ENCODE data around the gene NUBPL.

Gene NUBPL

GRCh38 chr14:31894351-31894750 is 333.1 kb downstream of the NUBPL start:
- TF ChIP-seq, protein P1, sequence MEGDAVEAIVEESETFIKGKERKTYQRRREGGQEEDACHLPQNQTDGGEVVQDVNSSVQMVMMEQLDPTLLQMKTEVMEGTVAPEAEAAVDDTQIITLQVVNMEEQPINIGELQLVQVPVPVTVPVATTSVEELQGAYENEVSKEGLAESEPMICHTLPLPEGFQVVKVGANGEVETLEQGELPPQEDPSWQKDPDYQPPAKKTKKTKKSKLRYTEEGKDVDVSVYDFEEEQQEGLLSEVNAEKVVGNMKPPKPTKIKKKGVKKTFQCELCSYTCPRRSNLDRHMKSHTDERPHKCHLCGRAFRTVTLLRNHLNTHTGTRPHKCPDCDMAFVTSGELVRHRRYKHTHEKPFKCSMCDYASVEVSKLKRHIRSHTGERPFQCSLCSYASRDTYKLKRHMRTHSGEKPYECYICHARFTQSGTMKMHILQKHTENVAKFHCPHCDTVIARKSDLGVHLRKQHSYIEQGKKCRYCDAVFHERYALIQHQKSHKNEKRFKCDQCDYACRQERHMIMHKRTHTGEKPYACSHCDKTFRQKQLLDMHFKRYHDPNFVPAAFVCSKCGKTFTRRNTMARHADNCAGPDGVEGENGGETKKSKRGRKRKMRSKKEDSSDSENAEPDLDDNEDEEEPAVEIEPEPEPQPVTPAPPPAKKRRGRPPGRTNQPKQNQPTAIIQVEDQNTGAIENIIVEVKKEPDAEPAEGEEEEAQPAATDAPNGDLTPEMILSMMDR (IDR thresholded peaks at IDR 0.05; ENCODE audit: low read depth, low read length), result no peak
- no peak overlapping the region for H3K4me3 ChIP-seq (ENCODE audit: low read depth, low read length)

- TF ChIP-seq, protein P1 (IDR thresholded peaks at IDR 0.05; ENCODE audit: low read depth, low read length), result no peak
- H3K4me3 ChIP-seq (ENCODE audit: low read depth, low read length), result no peak overlapping the region
These were observed 334.0 kb downstream of the NUBPL start for GRCh38 chr14:31895206-31895605.

GRCh38 chr14:31895646-31896045 is 334.4 kb downstream of the NUBPL start:
- H3K4me3 ChIP-seq (ENCODE audit: low read depth, low read length), result no peak overlapping the region
- TF ChIP-seq, protein P1 (IDR thresholded peaks at IDR 0.05; ENCODE audit: low read depth, low read length), result no peak

DNA sequence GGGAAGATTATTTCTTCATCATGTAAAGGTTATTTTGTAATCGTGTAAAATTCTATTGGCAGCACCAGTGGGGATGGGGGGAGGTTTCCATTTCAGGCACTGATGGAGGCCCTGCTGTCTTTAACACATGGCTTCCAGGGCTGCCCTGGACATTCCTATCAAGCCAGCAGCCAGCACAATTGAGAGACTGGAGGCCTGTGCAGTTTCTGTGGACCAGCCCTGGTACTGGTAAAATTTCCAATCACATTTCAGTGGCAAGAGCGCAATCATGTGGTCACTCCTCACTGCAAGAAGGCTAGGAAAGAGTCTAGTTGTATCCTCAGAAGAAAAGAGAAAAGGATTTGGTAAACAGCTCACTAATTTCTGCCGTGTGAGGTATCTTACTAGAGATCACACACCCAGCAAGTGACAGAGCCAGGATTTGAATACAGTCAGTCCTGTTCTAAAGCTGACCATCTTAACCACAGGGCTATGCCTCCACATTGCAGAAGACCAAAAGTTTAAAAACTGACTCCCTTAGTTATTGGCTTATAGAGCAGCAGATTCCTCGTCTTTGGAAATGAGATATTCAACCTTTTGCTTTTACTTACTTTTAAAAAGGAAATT is 336.5 kb downstream of the NUBPL start:
- TF ChIP-seq, protein P1 (IDR thresholded peaks at IDR 0.05; ENCODE audit: low read depth, low read length), result no peak
- H3K4me3 ChIP-seq (ENCODE audit: low read depth, low read length), result no peak overlapping the region

DNA sequence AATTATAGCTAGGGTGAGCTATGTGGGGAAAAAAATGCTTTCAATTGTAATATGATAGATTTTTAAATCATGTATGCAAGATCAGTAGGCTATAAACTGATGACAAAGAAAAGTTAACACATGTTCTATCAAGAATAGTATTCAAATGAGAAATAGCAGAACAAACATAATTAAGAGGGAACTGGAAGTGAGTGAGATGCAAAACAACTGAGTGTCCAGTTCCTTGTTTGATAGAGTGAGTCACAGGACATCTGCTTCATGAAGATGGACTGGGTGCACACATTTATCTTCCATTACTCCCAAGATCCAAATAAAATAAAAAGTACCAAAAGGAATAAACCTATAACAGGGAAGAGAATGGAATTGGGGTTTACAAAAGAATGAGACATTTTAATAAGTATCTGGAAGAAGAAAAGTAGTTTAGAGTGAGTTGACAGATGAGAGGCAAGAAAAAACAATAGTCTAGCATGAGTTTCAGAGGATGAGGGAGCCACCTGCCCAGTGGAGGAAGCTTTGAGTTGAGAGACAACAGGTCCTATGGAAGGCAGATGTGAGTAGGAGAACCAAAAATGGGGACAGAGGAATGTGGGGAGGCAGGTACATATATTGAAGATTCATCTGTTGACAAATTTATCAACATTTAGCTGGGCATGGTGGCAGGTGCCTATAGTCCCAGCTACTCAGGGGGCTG is 337.8 kb downstream of the NUBPL start:
- no peak overlapping the region for H3K4me3 ChIP-seq (ENCODE audit: low read depth, low read length)
- TF ChIP-seq, protein P1 (IDR thresholded peaks at IDR 0.05; ENCODE audit: low read depth, low read length), result no peak

DNA sequence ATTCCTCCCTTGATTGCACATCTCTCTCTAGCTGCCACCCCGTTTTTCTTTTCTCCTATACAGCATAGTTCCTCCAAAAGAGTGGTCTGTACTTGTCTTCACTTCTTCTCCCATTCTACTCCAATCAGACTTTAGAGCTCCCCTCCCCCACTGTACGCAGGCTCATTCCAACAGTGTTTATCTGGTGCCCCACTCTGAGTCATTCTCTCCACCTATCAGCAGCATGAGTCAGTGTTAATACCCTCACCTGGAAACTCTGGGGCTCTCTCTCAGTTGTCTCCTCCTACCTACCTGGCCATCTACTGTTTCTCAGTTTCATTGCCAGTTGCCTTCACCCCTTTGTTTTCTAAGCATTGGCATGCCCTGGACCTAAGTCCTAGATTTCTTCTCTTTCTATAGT is 340.8 kb downstream of the NUBPL start:
- H3K4me3 ChIP-seq (ENCODE audit: low read depth, low read length), result no peak overlapping the region

More for the DNA sequence above, 340.8 kb downstream of the NUBPL start:
- TF ChIP-seq, protein P1 (IDR thresholded peaks at IDR 0.05; ENCODE audit: low read depth, low read length), result no peak
